Measurements from ENCODE around the gene GRIA4. TPM values are rescaled to one million over a fixed set of nuclear protein-coding genes. Genes with fewer than 3 reads are reported as not detected.

The GRIA4 gene
- not detected in 5 replicates for total RNA-seq (2022; extraction: Qiagen RNA extraction)

GRCh38 chr11:105609832-105610781 is at the start of gene GRIA4:
Gene GRIA4 (plus strand): TSS chr11:105610073. CDS start chr11:105610998, 925 bp downstream.

GRCh38 chr11:106021967-106022794 is 412.3 kb downstream of the GRIA4 start, which contains the start of gene MSANTD4:
Gene MSANTD4 (minus strand): TSS chr11:106022240. CDS start chr11:106010917, 11,323 bp downstream.

